HCT116 (cell line): ENCODE results near the gene GTF2IRD1.

Source experiments
- ATF3 ChIP-seq: IDR thresholded peaks from 2 replicates; pipeline ENCODE4 v1.6.1; 2012
- CBX3 ChIP-seq: IDR thresholded peaks from 2 replicates; pipeline ENCODE4 v1.6.1; 2012; ENCODE audit warnings: low read depth
- CTCF ChIP-seq, 3 experiments: fragments of 200-600 bp in 1 of 3; sonication (generic) in 1 of 3; IDR thresholded peaks in 2 of 3; conservative IDR thresholded peaks in 1 of 3; 2 replicates each; pipeline ENCODE4 v1.5.1; 2012 to 2017; ENCODE audit warnings: low read depth in 2 of 3, low read length in 2 of 3, antibody characterized with exemption in 1 of 3, borderline replicate concordance in 1 of 3, control low read depth in 1 of 3, mild to moderate bottlenecking in 1 of 3, mixed read lengths in 1 of 3, mixed run types in 1 of 3, moderate library complexity in 1 of 3; ENCODE audit not compliant: insufficient read depth in 1 of 3
- EZH2 ChIP-seq: fragments of 200-600 bp; sonication (generic); IDR thresholded peaks from 2 replicates; pipeline ENCODE4 v1.6.1; 2017; ENCODE audit warnings: antibody characterized with exemption, mixed run types
- EZH2phosphoT487 ChIP-seq: fragments of 200-600 bp; IDR thresholded peaks from 2 replicates; pipeline ENCODE4 v1.6.1; 2018; ENCODE audit warnings: antibody characterized with exemption, borderline replicate concordance
- MAX ChIP-seq: IDR thresholded peaks from 2 replicates; pipeline ENCODE4 v1.6.1; 2012
- POLR2A ChIP-seq: IDR thresholded peaks from 2 replicates; pipeline ENCODE4 v1.7.0; 2011; ENCODE audit warnings: borderline replicate concordance; ENCODE audit not compliant: insufficient read depth, insufficient read length; ENCODE audit errors: extremely low read depth
- POLR2AphosphoS5 ChIP-seq: IDR thresholded peaks from 2 replicates; pipeline ENCODE4 v1.6.1; 2011; ENCODE audit warnings: mild to moderate bottlenecking, low read depth, low read length, moderate library complexity
- REST ChIP-seq: IDR thresholded peaks from 2 replicates; pipeline ENCODE4 v1.6.1; 2012; ENCODE audit warnings: low read depth
- SIN3A ChIP-seq: IDR thresholded peaks from 2 replicates; pipeline ENCODE4 v1.6.1; 2012; ENCODE audit warnings: low read depth
- ZBTB33 ChIP-seq: IDR thresholded peaks from 2 replicates; pipeline ENCODE4 v1.6.1; 2011; ENCODE audit warnings: mild to moderate bottlenecking, low read length, moderate library complexity; ENCODE audit not compliant: insufficient replicate concordance; ENCODE audit errors: extremely low read depth
- ZNF274 ChIP-seq: fragments of 200-500 bp; sonication (Bioruptor generic); IDR thresholded peaks from 2 replicates; pipeline ENCODE4 v1.6.1; 2014; ENCODE audit warnings: mild to moderate bottlenecking, low read depth, low read length, inconsistent platforms

- TF ChIP-seq CTCF (IDR thresholded peaks at IDR 0.05 in 2 of 3, conservative IDR thresholded peaks at IDR 0.05 in 1 of 3; ENCODE audit: borderline replicate concordance in 1 of 3, insufficient read depth in 1 of 3, low read depth in 2 of 3, low read length in 2 of 3), result no peak
- TF ChIP-seq EZH2, result no peak
- TF ChIP-seq REST, result no peak
- no peak for TF ChIP-seq POLR2A
- TF ChIP-seq ATF3, result no peak
- no peak for TF ChIP-seq SIN3A
- no peak for TF ChIP-seq POLR2AphosphoS5
- TF ChIP-seq EZH2phosphoT487, result no peak
- no peak for TF ChIP-seq ZNF274
- TF ChIP-seq CBX3, result no peak
- no peak for TF ChIP-seq ZBTB33
- no peak for TF ChIP-seq MAX
Measured at GRCh38 chr7:74525881-74526280, 72.2 kb downstream of the GTF2IRD1 start.
